RKO (cell line): Measurements from ENCODE around the gene KRTAP12-3.
"Not testable (repeated sequence)": the region's sequence is repeated elsewhere in the genome, so short reads cannot be mapped to it uniquely, and the experiment has no call there.

ENCODE experiments used
- DNase-seq: peaks from one replicate; pipeline ENCODE4 v3.0.0-alpha.2; 2016; ENCODE audit warnings: low spot score

KRTAP12-3 gene

GRCh38 chr21:44685050-44685449 is 27.3 kb downstream of the KRTAP12-3 start:
- not testable (repeated sequence) for DNase-seq

GRCh38 chr21:44686000-44686781 is 28.5 kb downstream of the KRTAP12-3 start:
- DNase-seq = no peak

GRCh38 chr21:44686843-44687561 is 29.3 kb downstream of the KRTAP12-3 start:
- no peak for DNase-seq

- no peak for DNase-seq
These were observed 29.9 kb downstream of the KRTAP12-3 start for GRCh38 chr21:44687671-44688070.

GRCh38 chr21:44689740-44690139 is 32.0 kb downstream of the KRTAP12-3 start:
- DNase-seq = not testable (repeated sequence)

- DNase-seq = no peak
These were observed 34.0 kb downstream of the KRTAP12-3 start for GRCh38 chr21:44691686-44692085.

- DNase-seq = no peak
These were observed 35.2 kb downstream of the KRTAP12-3 start for GRCh38 chr21:44692798-44693512.

- no peak for DNase-seq
These were observed 37.0 kb downstream of the KRTAP12-3 start for GRCh38 chr21:44694776-44695175.

GRCh38 chr21:44695184-44695583 is 37.5 kb downstream of the KRTAP12-3 start:
- DNase-seq = no peak

- DNase-seq = no peak
These were observed 37.9 kb downstream of the KRTAP12-3 start for GRCh38 chr21:44695641-44696040.

- DNase-seq = no peak
These were observed 38.8 kb downstream of the KRTAP12-3 start for GRCh38 chr21:44696572-44696971.

GRCh38 chr21:44697172-44697810 is 39.6 kb downstream of the KRTAP12-3 start, which contains the start of gene KRTAP10-12:
KRTAP10-12 (plus strand) TSS chr21:44697172; CDS start chr21:44697202, 30 bp downstream.
- DNase-seq = not testable (repeated sequence)

- DNase-seq = no peak
These were observed 40.3 kb downstream of the KRTAP12-3 start for GRCh38 chr21:44697811-44698734.

- DNase-seq = no peak
These were observed 41.8 kb downstream of the KRTAP12-3 start for GRCh38 chr21:44699502-44700001.

GRCh38 chr21:44700101-44701022 is 42.6 kb downstream of the KRTAP12-3 start:
- no peak for DNase-seq

GRCh38 chr21:44701023-44701400 is 43.3 kb downstream of the KRTAP12-3 start:
- DNase-seq = no peak

- no peak for DNase-seq
These were observed 43.8 kb downstream of the KRTAP12-3 start for GRCh38 chr21:44701541-44701940.

- no peak for DNase-seq
These were observed 44.6 kb downstream of the KRTAP12-3 start for GRCh38 chr21:44702111-44702972.
